Tibial nerve (tissue), 4 donors: ENCODE measurements around the gene SCN2A.

ENCODE experiments used
- EP300 ChIP-seq, 2 donors: sonication (generic); formaldehyde crosslinking; IDR thresholded peaks; one replicate each; pipeline ENCODE4 v1.6.1; 2017; ENCODE audit warnings: antibody characterized with exemption in 2 of 2, mild to moderate bottlenecking in 1 of 2
- POLR2A ChIP-seq, 2 donors: fragments of 450-650 bp; IDR thresholded peaks; one replicate each; pipeline ENCODE4 v1.6.1; 2017; ENCODE audit warnings: antibody characterized with exemption in 2 of 2, mild to moderate bottlenecking in 2 of 2, moderate library complexity in 2 of 2
- TF ChIP-seq, protein P1 (sequence below), 5 experiments: fragments of 200-600 bp in 3 of 5; fragments of 450-650 bp in 2 of 5; sonication (generic) in 3 of 5; IDR thresholded peaks; one replicate each; pipeline ENCODE4 v1.5.1; 2016 to 2019; ENCODE audit warnings: antibody characterized with exemption in 5 of 5, mild to moderate bottlenecking in 3 of 5, moderate library complexity in 2 of 5

DNA sequence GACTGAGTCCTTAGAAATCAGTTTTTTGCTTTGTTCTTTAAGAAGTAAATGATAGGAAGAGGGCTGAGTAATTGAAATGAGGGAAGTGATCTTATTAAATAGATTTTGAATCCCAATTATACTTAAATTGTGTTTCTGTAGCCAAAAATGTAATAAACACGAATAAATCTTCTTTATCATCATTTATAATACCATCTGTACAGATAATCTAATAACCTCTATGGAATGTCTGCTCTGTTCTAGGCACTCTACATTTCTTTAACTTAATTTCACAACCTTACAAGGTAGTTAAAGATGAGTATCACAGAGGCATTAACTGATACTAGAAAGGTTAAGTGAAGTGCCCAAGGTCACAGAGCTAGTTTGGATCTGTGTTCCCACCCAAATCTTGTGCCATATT, 14.3 kb upstream of the SCN2A start:
- TF ChIP-seq EP300 (IDR thresholded peaks at IDR 0.05) (no peak), POLR2A (IDR thresholded peaks at IDR 0.05) (no peak)
- TF ChIP-seq, protein P1, sequence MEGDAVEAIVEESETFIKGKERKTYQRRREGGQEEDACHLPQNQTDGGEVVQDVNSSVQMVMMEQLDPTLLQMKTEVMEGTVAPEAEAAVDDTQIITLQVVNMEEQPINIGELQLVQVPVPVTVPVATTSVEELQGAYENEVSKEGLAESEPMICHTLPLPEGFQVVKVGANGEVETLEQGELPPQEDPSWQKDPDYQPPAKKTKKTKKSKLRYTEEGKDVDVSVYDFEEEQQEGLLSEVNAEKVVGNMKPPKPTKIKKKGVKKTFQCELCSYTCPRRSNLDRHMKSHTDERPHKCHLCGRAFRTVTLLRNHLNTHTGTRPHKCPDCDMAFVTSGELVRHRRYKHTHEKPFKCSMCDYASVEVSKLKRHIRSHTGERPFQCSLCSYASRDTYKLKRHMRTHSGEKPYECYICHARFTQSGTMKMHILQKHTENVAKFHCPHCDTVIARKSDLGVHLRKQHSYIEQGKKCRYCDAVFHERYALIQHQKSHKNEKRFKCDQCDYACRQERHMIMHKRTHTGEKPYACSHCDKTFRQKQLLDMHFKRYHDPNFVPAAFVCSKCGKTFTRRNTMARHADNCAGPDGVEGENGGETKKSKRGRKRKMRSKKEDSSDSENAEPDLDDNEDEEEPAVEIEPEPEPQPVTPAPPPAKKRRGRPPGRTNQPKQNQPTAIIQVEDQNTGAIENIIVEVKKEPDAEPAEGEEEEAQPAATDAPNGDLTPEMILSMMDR (IDR thresholded peaks at IDR 0.05) = no peak
